VCaP (cell line): ENCODE results near the gene GCNT2.
"Not testable (repeated sequence)": the region's sequence is repeated elsewhere in the genome, so short reads cannot be mapped to it uniquely, and the experiment has no call there.

ENCODE experiments used
- H3K27ac ChIP-seq: fragments of 450-650 bp; 2 replicates; pipeline ENCODE4 v1.5.1; 2017
- TF ChIP-seq, protein P1 (sequence below): fragments of 450-650 bp; conservative IDR thresholded peaks from 2 replicates; pipeline ENCODE4 v1.5.1; 2017; ENCODE audit warnings: mild to moderate bottlenecking, moderate library complexity

GCNT2 gene

DNA sequence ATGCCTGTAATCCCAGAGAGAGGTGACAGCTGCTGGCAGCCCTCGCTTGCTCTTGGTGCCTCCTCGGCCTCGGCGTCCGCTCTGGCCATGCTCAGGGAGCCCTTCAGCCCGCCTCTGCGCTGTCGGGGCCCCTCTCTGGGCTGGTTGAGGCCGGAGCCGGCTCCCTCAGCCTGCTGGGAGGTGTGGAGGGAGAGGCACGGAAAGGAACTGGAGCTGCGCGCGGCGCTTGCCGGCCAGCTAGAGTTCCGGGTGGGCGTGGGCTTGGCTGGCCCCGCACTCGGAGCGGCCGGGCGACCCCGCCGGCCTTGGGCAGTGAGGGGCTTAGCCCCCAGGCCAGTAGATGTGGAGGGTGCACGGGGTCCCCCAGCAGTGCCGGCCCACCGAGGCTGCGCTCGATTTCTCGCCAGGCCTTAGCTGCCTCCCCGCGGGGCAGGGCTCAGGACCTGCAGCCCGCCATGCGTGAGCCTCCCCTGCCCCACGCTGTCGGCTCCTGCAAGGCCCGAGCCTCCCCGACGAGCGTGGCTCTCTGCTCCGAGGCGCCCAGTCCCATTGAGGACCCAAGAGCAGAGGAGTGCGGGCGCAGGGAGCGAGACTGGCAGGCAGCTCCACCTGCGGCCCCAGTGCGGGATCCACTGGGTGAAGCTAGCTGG is 138.7 kb downstream of the GCNT2 start:
- H3K27ac ChIP-seq: peak overlapping the region; percentile 59
- TF ChIP-seq, protein P1, sequence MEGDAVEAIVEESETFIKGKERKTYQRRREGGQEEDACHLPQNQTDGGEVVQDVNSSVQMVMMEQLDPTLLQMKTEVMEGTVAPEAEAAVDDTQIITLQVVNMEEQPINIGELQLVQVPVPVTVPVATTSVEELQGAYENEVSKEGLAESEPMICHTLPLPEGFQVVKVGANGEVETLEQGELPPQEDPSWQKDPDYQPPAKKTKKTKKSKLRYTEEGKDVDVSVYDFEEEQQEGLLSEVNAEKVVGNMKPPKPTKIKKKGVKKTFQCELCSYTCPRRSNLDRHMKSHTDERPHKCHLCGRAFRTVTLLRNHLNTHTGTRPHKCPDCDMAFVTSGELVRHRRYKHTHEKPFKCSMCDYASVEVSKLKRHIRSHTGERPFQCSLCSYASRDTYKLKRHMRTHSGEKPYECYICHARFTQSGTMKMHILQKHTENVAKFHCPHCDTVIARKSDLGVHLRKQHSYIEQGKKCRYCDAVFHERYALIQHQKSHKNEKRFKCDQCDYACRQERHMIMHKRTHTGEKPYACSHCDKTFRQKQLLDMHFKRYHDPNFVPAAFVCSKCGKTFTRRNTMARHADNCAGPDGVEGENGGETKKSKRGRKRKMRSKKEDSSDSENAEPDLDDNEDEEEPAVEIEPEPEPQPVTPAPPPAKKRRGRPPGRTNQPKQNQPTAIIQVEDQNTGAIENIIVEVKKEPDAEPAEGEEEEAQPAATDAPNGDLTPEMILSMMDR: no peak

DNA sequence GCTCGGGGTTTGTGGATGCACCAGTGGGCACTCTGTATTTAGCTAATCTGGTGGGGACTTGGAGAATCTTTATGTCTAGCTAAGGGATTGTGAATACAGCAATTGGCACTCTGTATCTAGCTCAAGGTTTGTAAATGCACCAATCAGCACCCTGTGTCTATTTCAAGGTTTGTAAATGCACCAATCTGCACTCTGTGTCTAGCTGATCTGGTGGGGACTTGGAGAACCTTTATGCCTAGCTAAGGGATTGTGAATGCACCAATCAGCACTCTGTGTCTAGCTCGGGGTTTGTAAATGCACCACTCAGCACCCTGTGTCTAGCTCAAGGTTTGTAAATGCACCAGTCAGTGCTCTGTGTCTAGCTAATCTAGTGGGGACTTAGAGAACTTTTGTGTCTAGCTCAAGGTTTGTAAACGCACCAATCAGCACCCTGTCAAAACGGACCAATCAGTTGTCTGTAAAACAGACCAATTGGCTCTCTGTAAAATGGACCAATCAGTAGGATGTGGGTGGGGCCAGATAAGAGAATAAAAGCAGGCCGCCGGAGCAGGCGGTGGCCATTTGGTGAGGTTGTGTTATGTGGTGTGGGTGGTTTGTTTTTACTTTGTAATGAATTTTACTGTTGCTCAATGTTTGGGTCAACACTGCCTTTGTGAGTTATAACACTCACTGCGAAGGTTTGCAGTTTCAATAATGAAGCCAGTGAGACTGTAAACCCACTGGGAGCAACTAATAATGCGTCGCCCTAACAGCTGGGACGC is 139.5 kb downstream of the GCNT2 start:
- H3K27ac ChIP-seq: peak overlapping the region; percentile 59; the same call in 1 of the 2 replicates

DNA sequence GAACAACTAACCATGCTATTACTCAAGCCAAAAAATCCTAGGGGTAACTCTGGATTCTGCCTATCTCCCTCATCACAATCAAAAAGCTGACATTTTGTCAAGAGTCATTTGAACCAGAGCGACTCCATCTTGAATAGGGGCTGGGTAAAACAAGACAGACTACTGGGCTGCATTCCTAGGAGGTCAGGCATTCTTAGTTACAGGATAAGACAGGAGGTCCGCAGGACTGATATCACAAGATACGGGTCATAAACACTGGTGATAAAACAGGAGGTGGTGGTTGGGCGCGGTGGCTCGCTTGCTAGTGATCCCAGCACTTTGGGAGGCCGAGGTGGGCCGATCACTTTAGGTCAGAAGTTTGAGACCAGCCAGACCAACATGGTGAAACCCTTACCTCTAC is 141.1 kb downstream of the GCNT2 start:
- no peak overlapping the region for H3K27ac ChIP-seq
- TF ChIP-seq, protein P1: no peak

DNA sequence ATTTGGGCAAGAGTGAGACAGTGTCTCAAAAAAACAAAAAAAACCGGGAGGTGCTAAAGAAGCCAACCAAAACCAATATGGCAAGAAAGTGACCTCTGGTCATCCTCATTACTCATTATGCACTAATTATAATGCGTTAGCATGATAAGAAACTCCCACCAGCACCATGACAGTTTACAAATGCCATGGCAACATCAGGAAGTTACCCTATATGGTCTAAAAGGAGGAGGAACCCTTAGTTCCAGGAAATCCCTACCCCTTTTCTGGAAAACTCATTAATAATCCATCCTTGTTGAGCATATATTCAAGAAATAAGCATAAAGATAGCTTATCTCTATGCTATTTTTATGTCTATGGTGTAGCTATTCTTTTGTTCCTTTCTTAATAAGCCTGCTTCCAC is 141.6 kb downstream of the GCNT2 start:
- H3K27ac ChIP-seq: no peak overlapping the region
- TF ChIP-seq, protein P1: no peak

DNA sequence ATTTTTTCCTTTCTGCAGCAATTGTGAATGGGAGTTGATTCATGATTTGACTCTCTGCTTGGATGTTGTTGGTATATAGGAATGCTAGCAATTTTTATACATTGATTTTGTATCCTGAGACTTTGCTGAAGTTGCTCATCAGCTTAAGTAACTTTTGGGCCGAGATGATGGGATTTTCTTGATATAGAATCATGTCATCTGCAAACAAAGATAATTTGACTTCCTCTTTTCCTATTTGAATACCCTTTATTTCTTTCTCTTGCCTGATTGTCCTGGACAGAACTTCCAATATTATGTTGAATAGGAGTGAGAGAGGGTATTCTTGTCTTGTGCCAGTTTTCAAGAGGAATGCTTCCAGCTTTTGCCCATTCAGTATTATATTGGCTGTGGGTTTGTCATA is 144.4 kb downstream of the GCNT2 start:
- H3K27ac ChIP-seq: not testable (repeated sequence)

DNA sequence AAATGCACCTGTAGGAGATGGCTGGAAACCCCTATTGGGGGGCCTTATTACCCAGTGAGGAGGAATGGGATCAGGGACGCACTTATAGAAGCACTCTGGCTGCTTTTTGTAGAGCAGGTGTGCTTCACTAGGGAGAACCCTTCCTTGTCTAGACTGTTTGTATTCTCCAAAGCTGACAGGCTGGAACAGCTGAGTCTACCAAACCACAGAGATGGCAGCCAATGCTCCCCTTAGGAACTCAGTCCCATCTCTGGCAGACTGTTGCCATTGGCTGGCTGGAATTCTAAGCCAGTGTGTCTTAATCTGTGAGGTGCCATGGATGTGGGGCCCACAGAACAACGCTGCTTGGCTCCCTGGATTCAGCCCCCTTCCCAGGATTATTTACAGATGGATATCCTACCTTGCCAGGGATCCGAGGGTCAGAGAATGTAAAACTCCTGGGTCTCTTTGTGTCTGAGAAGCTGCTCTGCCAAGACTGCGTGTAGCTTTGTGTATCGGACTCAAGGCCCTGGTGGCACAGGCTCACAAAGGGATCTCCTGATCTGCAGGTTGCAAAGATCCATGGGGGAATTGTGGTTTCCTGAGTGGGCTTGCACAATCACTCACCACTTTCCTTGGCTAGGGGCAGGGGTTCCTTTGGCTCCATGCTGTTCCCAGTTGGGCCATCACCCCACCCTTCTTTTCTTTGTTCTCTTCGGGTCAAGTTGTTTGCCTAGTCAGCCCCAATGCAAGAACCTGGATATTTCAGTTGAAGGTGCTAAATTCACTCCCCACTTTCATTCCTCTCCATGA is 147.2 kb downstream of the GCNT2 start:
- no peak overlapping the region for H3K27ac ChIP-seq
- TF ChIP-seq, protein P1: no peak

DNA sequence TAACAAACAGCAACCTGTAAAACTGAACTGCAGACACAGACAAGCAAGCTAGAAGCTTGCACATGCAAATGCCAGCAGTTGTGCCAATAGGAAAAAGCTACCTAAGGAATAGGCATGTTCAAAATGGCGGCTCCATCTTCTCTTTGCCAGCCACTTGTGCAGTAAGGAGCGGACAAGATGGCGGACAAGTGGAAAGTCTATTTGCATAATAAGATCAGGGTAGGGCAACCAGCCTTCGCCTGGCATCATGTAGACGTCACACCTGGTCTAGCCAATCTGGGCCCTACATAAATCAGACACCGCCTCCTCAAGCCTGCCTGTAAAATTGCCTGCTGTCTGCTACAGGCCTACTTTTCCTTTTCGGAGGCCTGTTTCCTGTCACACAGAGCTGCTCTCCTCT is 155.3 kb downstream of the GCNT2 start:
- no peak overlapping the region for H3K27ac ChIP-seq
- TF ChIP-seq, protein P1: no peak

DNA sequence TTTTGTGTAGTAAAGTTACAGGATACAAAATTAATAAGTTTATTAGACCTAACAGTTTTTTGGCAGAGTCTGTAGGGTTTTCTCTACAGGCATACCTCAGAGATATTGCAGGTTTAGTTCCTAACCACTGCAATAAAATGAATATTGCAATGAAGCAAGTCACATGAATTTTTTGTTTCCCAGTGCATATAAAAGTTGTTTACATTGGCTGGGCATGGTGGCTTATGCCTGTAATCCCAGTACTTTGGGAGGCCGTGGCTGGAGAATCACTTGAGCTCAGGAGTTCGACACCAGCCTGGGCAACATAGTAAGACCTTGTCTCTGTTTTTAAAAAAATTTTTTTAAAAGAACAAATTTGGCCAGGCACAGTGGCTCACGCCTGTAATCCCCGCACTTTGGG is 157.3 kb downstream of the GCNT2 start:
- H3K27ac ChIP-seq: no peak overlapping the region
- TF ChIP-seq, protein P1: no peak
